Measurements from ENCODE around the gene CAPN15. TPM values are rescaled to one million over a fixed set of nuclear protein-coding genes. Genes with fewer than 3 reads are reported as not detected.

CAPN15 gene
- total RNA-seq, 1 donor from 2014 or later = 39.9 TPM

GRCh38 chr16:560204-560700 is 32.7 kb downstream of the CAPN15 start, which contains the start of gene PRR35:
PRR35 (plus strand) TSS chr16:560394; CDS start chr16:563295, 2,901 bp downstream.
- Mint-ChIP-seq H3K4me1 (ENCODE audit: unreplicated experiment) (peaks cover 5% of the 10 kb centered on the region), H3K27ac (ENCODE audit: unreplicated experiment) (no peak within 1 kb of the TSS), H3K4me3 (ENCODE audit: unreplicated experiment) (peak within 1 kb of the TSS; percentile 45), H3K36me3 (ENCODE audit: unreplicated experiment) (no peaks in the 10 kb centered on the region), H3K9me3 (ENCODE audit: unreplicated experiment) (no peaks in the 10 kb centered on the region), H3K27me3 (ENCODE audit: unreplicated experiment) (peaks cover 2% of the 10 kb centered on the region)
- no peak for TF ChIP-seq CTCF (IDR thresholded peaks at IDR 0.05)
- no peak for DNase-seq (ENCODE audit: extremely low spot score, unreplicated experiment)

- Mint-ChIP-seq H3K27me3 (ENCODE audit: unreplicated experiment) (peaks cover 2% of the 10 kb centered on the region), H3K4me1 (ENCODE audit: unreplicated experiment) (peaks cover 9% of the 10 kb centered on the region), H3K4me3 (ENCODE audit: unreplicated experiment) (no peak overlapping the region), H3K36me3 (ENCODE audit: unreplicated experiment) (no peaks in the 10 kb centered on the region), H3K27ac (ENCODE audit: unreplicated experiment) (no peak overlapping the region), H3K9me3 (ENCODE audit: unreplicated experiment) (no peaks in the 10 kb centered on the region)
- no peak for DNase-seq (ENCODE audit: extremely low spot score, unreplicated experiment)
- TF ChIP-seq CTCF (IDR thresholded peaks at IDR 0.05) = no peak
Measured at GRCh38 chr16:560701-561412, 33.3 kb downstream of the CAPN15 start.

GRCh38 chr16:561413-561794 is 33.9 kb downstream of the CAPN15 start:
- Mint-ChIP-seq H3K27me3 (ENCODE audit: unreplicated experiment) (peaks cover 2% of the 10 kb centered on the region), H3K9me3 (ENCODE audit: unreplicated experiment) (no peaks in the 10 kb centered on the region), H3K27ac (ENCODE audit: unreplicated experiment) (no peak overlapping the region), H3K36me3 (ENCODE audit: unreplicated experiment) (no peaks in the 10 kb centered on the region), H3K4me3 (ENCODE audit: unreplicated experiment) (no peak overlapping the region), H3K4me1 (ENCODE audit: unreplicated experiment) (peaks cover 12% of the 10 kb centered on the region)
- no peak for TF ChIP-seq CTCF (IDR thresholded peaks at IDR 0.05)
- no peak for DNase-seq (ENCODE audit: extremely low spot score, unreplicated experiment)

GRCh38 chr16:561957-562938 is 34.7 kb downstream of the CAPN15 start:
- no peak for DNase-seq (ENCODE audit: extremely low spot score, unreplicated experiment)
- TF ChIP-seq CTCF (IDR thresholded peaks at IDR 0.05) = no peak
- Mint-ChIP-seq H3K36me3 (ENCODE audit: unreplicated experiment) (no peaks in the 10 kb centered on the region), H3K4me3 (ENCODE audit: unreplicated experiment) (no peak overlapping the region), H3K27ac (ENCODE audit: unreplicated experiment) (no peak overlapping the region), H3K27me3 (ENCODE audit: unreplicated experiment) (peaks cover 2% of the 10 kb centered on the region), H3K4me1 (ENCODE audit: unreplicated experiment) (peaks cover 20% of the 10 kb centered on the region), H3K9me3 (ENCODE audit: unreplicated experiment) (no peaks in the 10 kb centered on the region)
